HG03571 (cell line): Measurements from ENCODE around the gene ELOVL7.
"Not testable (repeated sequence)": the region's sequence is repeated elsewhere in the genome, so short reads cannot be mapped to it uniquely, and the experiment has no call there.

Experiments used
- ATAC-seq: cut with Tn5 transposase; IDR thresholded peaks from one replicate; pipeline ENCODE4 v1.9.1; 2021; ENCODE audit not compliant: unreplicated experiment

Gene ELOVL7

DNA sequence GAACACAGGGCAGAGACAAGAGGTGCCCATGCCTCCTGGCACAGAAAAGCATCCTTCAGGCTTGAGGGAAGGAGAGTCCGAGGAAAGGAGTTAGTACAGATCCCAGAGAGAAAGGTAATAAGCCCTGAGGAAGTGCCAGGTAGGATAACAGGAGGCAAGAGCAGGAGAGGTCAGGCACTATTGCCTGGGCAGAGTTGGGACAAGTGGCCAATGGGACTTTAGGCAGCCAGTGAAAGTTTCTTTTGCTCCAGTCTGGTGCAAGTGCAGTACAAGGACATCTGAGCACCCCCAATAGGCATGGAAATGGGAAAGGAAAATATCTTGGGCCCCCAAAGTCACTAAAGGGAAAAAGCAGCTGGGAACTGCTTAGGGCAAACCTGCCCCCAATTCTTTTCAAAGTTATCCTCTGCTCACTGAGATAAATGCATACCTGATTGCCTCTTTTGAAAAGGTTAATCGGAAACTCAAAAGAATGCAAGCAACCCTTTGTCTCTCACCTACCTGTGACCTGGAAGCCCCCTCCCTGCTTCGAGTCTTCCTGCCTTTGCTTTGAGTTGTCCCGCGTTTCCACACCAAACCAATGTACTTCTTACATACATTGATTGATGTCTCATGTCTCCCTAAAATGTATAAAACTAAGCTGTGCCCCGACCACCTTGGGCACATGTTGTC, 46.5 kb downstream of the ELOVL7 start:
- no peak for ATAC-seq

GRCh38 chr5:60795424-60795950, 48.6 kb downstream of the ELOVL7 start:
- ATAC-seq = not testable (repeated sequence)

GRCh38 chr5:60794691-60795090, 49.4 kb downstream of the ELOVL7 start:
- no peak for ATAC-seq

- no peak for ATAC-seq
Measured at GRCh38 chr5:60792438-60792837, 51.6 kb downstream of the ELOVL7 start.

GRCh38 chr5:60789551-60789950, 54.5 kb downstream of the ELOVL7 start:
- ATAC-seq = no peak

DNA sequence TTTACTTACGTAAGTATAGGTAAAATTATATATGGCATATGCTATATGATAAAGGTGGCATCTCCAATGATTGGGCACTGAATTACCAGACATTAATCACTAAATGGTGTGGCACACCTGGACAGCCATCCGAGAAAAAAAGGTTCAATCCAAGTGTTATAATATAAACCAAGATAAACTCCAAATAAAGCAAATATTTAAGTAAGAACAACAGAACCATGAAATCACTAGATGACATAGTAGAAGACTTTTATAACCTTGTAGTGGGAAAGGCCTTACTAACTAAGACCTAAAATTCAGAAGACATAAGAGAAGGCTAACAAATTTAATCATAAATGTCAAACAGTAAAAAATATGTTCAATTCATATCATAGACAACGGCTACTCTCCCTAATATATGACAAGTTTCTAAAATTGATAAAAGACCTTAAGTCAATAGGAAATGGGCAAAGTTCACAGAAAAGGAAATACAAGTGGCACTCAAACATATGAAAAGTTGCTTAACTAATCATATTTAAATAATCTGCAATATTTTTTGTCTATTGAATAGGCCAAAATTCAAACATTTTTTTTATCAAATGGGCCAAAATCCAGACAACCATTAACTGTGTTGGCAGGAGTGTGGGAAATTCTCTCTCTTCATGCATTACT, 55.1 kb downstream of the ELOVL7 start:
- ATAC-seq = no peak

- ATAC-seq = no peak
Measured at GRCh38 chr5:60779466-60779865, 64.6 kb downstream of the ELOVL7 start.

DNA sequence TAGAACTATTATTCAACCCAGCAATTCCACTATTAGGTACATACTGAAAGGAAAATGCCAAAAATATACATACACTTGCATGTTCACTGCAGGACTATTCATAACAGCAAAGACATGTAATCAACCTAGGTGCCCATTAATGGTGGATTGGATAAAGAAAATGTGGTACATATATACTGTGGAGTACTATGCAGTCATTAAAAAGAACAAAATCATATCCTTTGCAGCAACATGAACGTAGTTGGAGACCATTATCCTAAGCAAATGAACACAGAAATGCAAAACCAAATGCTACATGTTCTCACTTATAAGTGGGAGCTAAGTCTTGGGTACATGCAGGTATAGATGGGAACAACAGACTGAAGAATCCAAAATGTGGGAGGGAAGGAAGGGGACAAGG, 67.7 kb downstream of the ELOVL7 start:
- no peak for ATAC-seq

DNA sequence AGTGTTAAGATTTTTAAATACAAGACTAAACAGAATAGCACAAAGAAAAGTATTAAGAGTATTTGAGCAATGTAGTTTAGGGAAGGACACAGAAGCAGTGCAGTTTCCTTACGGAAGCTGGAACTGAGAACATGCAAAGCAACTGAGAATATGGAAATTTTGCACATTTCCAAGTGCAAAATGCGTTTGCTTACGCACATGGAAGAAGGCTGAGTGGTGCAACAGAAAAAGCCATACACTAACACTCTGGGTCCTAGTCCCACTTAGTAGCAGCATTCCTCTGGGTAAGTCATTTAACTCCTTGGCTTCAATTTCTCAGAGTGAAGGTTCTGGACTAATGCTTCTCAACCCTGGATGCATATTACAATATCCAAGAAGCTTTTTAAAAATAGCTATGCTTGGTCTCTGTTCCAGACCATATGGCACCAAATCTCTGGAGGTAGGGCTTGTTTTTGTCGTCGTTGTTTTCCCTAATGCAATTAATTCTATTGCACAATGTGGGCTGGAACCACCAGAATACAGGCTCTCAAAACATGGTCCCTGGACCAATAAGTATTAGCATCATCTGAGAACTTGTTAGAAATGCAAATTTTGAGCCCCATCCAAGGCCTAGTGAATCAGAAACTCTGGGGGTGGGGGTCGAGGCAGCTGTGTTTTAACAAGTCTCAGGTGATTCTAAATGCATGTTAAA, 78.9 kb downstream of the ELOVL7 start:
- ATAC-seq = no peak

GRCh38 chr5:60763061-60763460, 81.0 kb downstream of the ELOVL7 start:
- ATAC-seq = no peak

GRCh38 chr5:60754495-60754894, 89.6 kb downstream of the ELOVL7 start:
- ATAC-seq = no peak

- ATAC-seq = no peak
Measured at GRCh38 chr5:60744682-60745081, 99.4 kb downstream of the ELOVL7 start.

DNA sequence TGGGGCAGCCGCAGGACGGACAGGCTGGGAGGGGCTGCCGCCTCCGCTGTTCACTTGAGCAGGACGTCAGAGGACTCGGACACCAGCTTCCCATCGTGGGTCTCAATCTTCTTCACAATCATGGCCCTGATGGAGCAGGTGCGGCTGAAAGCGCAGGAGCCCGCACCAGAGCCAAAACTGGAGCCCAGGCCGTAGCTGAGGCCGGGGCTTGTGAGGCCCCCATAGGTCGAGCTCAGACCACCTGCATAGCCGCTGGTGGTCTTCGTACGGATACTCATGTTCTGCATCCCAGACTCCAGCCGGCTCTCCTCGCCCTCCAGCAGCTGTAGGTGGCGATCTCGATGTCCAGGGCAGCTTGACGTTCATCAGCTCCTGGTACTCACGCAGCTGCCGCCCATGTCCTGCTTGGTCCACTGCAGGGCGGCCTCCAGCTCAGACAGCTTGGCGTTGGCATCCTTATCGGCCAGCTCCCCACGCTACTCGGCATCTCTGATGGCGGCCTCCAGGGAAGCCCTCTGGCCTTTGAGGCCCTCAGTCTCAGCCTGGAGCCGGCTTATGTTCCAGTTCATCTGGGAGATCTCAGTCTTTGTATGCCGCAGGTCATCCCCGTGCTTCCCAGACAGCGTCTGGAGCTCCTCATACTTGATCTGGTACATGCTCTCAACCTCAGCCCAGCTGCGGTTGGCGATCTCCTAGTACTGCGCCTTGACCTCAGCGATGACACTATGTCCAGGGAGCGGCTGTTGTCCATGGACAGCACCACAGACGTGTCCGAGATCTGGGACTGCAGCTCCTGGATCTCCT, 100.4 kb downstream of the ELOVL7 start:
- no peak for ATAC-seq

DNA sequence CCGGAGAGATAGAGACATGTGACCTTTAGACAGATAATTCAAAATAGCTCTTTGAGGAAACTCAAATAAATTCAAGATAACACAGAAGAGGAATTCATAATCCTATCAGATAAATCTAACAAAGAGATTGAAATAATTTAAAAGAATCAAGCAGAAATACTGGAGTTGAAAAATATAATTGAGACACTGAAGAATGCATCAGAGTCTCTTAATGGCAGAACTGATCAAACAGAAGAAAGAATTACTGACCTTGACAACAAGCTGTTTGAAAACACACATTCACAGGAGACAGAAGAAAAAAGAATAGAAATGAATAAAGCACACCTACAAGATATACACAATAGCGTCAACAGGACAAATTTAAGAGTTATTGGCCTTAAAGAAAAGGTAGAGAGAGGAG, 103.7 kb downstream of the ELOVL7 start:
- no peak for ATAC-seq

GRCh38 chr5:60738933-60739332, 105.1 kb downstream of the ELOVL7 start:
- no peak for ATAC-seq

- no peak for ATAC-seq
Measured at GRCh38 chr5:60738461-60738860, 105.6 kb downstream of the ELOVL7 start.

- not testable (repeated sequence) for ATAC-seq
Measured at GRCh38 chr5:60730858-60731257, 113.2 kb downstream of the ELOVL7 start.

GRCh38 chr5:60727033-60727679, 116.9 kb downstream of the ELOVL7 start:
- no peak for ATAC-seq

DNA sequence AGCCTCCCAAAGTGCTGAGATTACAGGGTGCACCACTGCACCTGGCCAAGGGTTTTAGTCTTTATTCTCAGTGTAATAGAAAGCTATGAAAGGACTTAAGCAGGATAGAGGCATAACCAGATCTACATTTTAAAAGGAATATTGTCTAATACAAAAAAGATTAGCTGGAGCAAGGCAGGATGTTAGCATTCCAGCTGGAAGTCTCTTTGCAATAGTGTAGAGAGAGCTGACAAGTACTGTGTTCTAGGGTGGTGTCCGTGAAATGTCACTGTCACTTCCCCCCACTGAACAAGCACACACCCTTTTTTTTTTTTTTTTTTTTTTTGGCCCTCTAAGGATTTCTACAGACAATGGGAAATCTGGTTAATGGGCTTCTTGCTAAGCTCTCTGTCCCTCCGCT, 119.9 kb downstream of the ELOVL7 start:
- no peak for ATAC-seq

- ATAC-seq = no peak
Measured at GRCh38 chr5:60722416-60722815, 121.7 kb downstream of the ELOVL7 start.

- ATAC-seq = no peak
Measured at GRCh38 chr5:60719329-60719728, 124.7 kb downstream of the ELOVL7 start.
